GM08714 (cell line): Measurements from ENCODE around the gene UBE2E1.
"Not testable (repeated sequence)": the region's sequence is repeated elsewhere in the genome, so short reads cannot be mapped to it uniquely, and the experiment has no call there.

Experiments
- H3K4me3 ChIP-seq: fragments of 200-500 bp; sonication (Bioruptor generic); 2 replicates; pipeline ENCODE4 v1.5.1; 2014; ENCODE audit warnings: mild to moderate bottlenecking, low read length, inconsistent platforms
- ZNF274 ChIP-seq: IDR thresholded peaks from 2 replicates; pipeline ENCODE4 v1.6.1; 2012; ENCODE audit warnings: mild to moderate bottlenecking, low read depth, low read length

UBE2E1 gene

DNA sequence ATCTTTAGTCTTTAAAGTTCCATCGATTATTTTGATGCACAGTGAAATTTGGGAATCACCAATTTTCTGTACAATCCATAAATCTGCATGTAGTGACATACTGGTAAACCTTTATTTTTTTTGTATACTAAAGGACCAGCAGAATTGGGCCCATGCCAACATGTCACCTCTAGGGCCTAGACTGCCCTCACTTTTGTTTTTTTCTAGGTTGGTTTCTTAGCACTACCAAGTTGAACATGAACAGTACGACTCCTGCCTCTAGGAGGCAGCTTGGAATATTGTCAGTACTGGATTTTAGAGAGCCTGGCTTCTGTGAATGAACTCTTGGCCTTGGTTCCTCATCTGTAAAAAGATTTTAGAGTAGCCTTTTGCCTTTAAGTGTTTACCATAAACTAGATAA, 78.7 kb downstream of the UBE2E1 start:
- H3K4me3 ChIP-seq, result no peak overlapping the region
- no peak for TF ChIP-seq ZNF274

DNA sequence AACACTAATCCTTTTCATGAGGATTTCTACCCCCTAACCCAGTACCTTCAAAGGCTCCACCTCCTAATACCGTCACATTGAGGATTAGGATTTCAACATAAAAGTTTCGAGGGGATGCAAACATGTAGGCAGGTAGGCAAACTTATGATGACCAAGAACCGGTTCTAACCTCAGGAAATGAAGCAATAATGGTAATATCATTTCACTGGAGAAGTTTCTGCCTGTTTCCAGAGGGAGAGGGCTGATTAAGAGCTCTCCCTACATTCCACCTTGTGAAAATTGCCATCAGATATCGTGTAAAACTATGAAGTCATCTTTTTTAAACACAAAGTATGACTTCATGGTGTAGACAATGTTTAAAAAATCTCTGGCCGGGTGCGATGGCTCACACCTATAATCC, 79.5 kb downstream of the UBE2E1 start:
- no peak overlapping the region for H3K4me3 ChIP-seq
- no peak for TF ChIP-seq ZNF274

DNA sequence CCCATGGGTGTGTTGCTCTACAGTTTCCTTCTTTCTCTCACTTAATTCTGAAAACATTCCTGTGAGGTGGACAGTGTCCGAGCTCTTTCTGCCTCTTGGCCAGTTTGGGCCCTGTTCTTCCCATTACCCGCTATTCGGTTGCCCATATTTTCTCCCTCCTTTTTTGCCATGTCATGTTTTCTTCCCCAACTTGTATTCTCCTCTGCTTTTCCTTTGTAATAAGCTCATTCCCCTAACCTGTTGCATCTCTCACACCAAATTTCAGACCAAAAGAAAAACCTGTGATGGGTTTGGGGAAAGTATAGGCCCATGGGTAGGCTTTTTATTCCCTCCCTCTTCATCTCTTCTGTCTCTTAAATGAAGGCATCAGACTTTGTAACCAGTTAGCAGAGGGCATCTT, 80.6 kb downstream of the UBE2E1 start:
- H3K4me3 ChIP-seq, result no peak overlapping the region
- TF ChIP-seq ZNF274, result no peak

DNA sequence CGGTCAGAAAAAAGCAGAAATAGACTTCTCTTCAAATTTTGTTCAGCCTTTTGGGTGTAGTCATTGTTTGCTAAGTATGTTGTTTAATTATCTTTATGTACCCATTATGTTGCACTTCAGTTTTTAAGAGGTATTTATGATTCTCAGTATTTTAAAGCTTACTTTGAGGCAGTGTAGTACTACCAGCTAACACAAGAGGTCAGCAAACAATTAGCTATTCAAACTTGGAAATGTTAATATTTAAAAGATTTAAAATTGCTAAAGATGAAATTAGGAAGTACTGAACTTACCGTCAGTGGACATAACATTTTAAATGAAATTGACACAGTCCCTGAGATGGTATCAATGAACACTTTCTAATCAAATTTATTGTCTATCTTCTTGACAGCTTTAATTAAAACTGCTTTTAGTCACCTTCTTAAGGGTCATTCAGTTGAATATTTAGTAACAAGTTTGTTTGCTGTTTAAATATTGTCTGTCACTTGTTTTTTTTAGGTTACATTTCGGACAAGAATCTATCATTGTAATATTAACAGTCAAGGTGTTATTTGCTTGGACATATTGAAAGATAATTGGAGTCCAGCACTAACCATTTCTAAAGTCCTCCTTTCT, 83.0 kb downstream of the UBE2E1 start:
- no peak overlapping the region for H3K4me3 ChIP-seq
- no peak for TF ChIP-seq ZNF274

DNA sequence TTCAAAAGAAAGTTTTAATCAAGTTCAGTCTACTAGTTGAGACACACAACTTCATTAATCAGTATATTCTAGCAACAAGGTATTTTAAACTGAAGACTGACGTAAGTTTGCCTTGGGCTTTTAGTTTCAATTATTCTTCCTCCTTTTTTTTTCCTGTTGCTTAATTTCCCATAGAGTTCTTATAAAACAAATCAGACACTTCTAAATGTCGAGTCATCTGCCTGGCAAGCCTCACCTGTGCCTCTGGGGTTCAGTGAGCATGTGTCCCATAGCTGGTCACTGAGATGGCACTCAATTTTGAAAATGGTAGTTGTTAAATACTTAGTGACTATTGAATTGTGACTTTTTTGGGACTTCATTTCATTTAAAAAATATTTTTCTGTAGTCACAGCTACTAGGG, 83.6 kb downstream of the UBE2E1 start:
- H3K4me3 ChIP-seq, result no peak overlapping the region
- no peak for TF ChIP-seq ZNF274

DNA sequence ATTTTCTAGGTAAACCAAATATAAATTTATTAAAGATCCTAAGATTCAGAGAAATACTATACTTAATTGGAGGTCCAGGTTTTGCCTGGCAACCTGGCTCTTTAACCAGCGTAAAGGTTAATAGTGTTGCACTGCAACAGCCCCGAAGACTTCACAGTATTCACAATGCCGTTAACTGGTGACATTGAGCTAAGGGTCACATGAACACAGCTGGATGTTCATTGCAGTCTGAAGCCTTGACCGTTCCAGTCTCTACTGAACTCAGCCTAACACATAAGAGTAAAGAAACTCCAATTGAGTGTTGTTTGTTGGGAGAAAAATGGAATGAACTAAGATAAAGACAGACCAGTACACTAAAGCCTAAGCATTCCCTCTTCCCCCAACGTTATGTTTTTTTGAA, 84.2 kb downstream of the UBE2E1 start:
- H3K4me3 ChIP-seq, result no peak overlapping the region

DNA sequence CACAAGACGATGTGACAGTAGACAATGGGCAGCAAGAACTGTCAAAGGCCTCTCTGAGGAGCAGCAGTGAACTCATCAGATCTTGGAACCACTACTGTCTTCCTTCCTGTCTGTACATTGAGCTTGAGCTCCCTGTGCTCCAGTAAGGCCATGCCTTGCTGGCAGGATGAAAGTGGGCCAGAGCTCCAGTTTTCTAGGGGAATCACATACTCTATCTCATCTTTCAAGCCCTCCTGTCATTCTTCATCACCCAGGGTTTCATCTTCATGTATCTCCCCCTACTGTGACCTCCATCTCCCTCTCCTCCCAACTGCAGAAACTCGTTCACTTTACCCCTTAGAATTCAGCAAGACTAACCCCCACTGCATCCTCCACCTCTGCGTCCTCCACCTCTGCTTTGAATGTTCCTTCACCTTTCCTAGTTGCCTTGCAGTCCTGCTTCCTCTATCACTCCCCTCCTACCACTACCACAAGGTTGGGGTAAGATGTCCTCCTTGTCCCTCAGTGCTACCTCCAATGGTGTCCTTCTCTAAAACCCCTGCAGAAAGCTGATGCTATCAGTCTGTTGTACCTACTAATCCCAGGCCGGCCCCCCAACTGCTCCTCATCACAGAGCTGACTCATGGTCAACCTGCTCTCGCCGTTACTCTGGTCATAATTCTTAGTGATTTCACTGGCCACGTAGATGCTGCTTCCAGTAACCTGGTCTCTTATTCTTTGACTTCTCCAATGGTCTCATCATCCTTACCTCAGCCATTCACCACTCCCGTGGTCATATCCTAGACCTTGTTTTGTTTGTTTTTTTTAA, 88.7 kb downstream of the UBE2E1 start:
- no peak overlapping the region for H3K4me3 ChIP-seq
- no peak for TF ChIP-seq ZNF274

More for the DNA sequence above, 84.2 kb downstream of the UBE2E1 start:
- TF ChIP-seq ZNF274, result no peak

DNA sequence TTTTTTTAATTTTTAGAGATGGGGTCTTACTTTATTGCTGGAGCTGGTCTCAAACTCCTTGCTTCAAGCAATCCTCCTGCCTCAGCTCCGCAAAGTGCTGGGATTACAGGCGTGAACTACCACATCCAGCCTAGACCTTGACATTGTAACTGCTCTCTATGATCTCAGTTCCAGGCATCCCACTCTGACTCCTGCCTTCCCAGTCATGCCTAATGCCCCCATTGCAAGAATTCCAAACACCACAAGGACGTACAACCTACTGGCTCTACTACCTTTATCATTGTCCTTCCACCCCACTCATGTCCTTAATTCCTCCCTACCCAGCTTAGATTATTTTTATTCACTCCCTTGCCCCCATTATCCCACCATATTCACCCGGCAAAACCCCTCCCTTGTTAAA, 89.4 kb downstream of the UBE2E1 start:
- no peak overlapping the region for H3K4me3 ChIP-seq
- no peak for TF ChIP-seq ZNF274

DNA sequence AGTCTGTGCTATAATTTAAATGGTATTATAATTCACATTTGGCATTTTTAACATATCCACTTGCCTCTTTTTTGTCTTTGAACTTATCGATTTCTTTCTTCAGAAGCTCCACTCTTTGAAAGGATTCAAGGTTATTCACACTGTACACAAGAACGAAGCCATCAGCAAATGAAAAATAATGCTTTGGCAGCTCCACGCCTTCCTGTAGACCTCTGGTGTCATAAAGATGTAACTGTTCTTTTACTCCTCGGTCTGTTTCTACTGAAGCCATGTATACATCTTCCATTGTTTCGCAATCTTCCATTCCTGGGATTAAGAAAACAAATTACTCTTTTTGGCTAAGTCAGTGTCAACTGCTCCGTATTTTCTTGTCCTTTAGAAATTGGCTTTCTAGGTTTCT, 95.0 kb downstream of the UBE2E1 start:
- TF ChIP-seq ZNF274, result no peak
- no peak overlapping the region for H3K4me3 ChIP-seq

DNA sequence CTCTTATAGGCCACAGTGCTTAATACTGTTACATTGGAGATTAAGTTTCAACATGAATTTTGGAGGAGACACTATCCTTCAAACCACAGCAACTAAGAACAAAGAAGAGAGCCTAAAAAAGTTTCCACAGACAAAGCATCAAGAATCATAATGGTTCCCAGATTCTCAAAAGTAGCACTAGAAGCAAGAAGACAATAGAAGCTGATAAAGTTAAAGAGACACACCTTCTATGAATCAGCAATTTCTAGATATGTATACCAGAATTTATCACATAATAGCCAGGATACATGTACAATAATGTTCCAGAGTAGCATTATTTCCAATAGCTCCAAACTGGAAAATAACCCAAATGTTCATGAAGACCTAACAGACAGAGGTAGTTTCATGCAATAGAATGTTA, 98.8 kb downstream of the UBE2E1 start:
- TF ChIP-seq ZNF274, result no peak
- H3K4me3 ChIP-seq, result no peak overlapping the region

DNA sequence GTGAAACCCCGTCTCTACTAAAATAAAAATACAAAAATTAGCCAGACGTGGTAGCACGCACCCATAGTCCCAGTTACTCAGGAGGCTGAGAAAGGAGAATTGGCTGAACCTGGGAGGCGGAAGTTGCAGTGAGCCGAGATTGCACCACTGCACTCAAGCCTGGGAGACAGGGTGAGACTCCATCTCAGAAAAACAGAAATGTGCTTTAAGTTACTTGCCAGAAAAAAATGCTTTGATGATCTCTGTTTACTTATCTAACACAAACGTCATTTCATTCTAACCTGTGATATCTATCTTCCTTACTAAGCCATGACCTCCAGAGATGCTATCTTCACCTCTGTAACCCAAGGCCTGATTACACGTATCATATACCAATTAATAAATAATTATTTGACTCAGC, 103.6 kb downstream of the UBE2E1 start:
- no peak for TF ChIP-seq ZNF274
- no peak overlapping the region for H3K4me3 ChIP-seq

DNA sequence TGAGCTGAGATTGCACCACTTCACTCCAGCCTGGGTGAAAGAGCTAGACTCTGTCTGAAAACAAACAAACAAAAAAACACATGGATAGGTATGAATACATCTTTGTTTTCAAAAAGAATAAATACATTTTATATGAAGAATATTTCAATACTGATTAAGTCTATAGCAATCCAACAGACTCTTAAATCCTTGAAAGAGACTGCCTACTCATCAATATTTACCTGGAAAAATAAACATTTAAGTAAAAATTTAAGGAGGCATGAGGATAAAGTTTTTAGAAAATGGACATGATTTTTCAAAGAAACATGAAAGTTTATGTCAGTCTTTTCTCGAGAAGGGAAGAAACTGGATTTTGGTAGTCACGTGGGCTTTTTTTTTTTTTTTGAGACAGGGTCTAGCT, 105.6 kb downstream of the UBE2E1 start:
- no peak overlapping the region for H3K4me3 ChIP-seq
- TF ChIP-seq ZNF274, result no peak

DNA sequence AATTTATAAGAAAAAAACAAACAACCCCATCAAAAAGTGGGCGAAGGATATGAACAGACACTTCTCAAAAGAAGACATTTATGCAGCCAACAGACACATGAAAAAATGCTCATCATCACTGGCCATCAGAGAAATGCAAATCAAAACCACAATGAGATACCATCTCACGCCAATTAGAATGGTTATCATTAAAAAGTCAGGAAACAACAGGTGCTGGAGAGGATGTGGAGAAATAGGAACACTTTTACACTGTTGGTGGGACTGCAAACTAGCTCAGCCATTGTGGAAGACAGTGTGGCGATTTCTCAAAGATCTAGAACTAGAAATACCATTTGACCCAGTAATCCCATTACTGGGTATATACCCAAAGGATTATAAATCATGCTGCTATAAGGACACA, 106.6 kb downstream of the UBE2E1 start:
- H3K4me3 ChIP-seq, result not testable (repeated sequence)

DNA sequence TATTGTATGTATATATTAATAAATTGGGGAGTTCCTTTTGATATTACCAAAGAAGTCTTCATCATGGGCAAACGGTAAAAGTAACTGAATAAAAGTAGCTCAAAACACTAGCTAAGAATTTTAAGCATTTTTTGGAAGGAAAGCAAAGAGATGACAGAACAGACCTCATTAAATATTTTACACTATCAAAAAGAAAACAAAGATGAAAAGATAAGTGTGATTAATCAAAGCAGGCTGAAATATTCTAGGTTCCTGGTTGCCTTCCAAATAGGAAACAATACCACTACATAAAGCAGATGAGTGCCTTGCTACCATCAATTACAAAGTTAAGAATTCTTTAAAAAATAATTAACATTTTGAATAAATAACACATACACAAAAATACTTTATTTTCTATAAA, 107.4 kb downstream of the UBE2E1 start:
- TF ChIP-seq ZNF274, result no peak
- H3K4me3 ChIP-seq, result no peak overlapping the region

DNA sequence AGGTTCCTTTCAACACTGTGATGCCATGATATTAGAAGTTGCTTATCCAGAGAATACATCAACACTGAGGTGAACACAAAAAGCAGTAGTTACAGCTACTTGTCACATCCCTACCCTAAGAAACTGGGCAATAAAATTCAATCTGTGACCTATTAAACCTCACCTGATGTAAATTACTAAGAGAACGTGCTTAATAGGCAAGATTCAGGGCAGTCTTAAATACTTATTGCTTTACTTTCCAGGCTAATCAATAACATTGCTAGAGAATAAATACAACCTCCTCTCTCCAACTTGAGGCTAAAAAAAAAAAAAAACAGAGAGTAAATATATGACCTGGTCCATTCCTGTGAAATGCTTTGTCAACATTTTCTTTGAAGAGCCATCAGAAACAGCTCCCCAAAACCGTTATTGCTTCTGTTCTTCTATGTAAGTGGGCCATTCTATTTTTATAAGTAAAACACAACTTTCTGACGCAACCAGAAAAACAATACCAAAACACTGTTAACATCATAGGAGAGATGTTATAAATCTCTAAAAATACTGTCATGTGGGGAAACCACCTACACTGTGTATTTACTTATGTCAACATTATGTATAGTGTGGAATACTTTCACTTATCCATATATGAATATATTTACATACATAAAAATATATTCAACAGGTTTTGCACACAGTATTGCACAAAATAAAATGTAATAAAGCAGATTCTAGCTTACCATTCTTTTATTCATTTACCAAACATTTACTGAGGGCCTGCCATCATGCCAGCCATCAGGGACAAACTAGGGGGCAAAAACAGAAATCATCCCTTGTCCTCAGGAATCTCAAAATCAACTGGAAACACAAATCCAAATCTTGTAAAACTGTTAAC, 108.4 kb downstream of the UBE2E1 start:
- no peak overlapping the region for H3K4me3 ChIP-seq
- TF ChIP-seq ZNF274, result no peak
